OCI-LY7 (cell line): ENCODE data around the gene PM20D1. TPM values are rescaled to one million over a fixed set of nuclear protein-coding genes. Genes with fewer than 3 reads are reported as not detected.

Experiments used
- BruUV-seq: library from RNA; stranded (reverse); fragments of 400-500 nt; replicated peaks from 2 replicates; lab custom pipeline; 2021; lab: Mats Ljungman, UMichigan
- CTCF ChIA-PET: fragments of 300-600 bp; sonication (Branson Sonifier 250); formaldehyde crosslinking; loops from one replicate; lab custom pipeline; 2022; ENCODE audit warnings: antibody characterized with exemption; ENCODE audit not compliant: unreplicated experiment; lab: Charles Lee
- POLR2A ChIA-PET: fragments of 300-600 bp; sonication (Branson Sonifier 250); formaldehyde crosslinking; loops from one replicate; lab custom pipeline; 2022; ENCODE audit warnings: antibody characterized with exemption; lab: Charles Lee
- DNase-seq: peaks from one replicate; pipeline ENCODE4 v3.0.0-alpha.2; 2015; ENCODE audit warnings: low spot score
- H2AFZ ChIP-seq: fragments of 200-600 bp; sonication (generic), shearing (Covaris generic); 2 replicates; pipeline ENCODE4 v1.6.1; 2014; ENCODE audit warnings: mild to moderate bottlenecking, antibody characterized with exemption, low read length, moderate library complexity
- H3K27ac ChIP-seq: fragments of 200-600 bp; sonication (generic); 2 replicates; pipeline ENCODE4 v1.5.1; 2014; ENCODE audit warnings: mixed run types, low read depth, mild to moderate bottlenecking, moderate library complexity, low read length, inconsistent platforms; ENCODE audit not compliant: poor library complexity, severe bottlenecking
- H3K36me3 ChIP-seq: fragments of 200-600 bp; sonication (generic); 2 replicates; pipeline ENCODE4 v1.6.1; 2014; ENCODE audit warnings: mild to moderate bottlenecking, antibody characterized with exemption, low read length, moderate library complexity, mixed read lengths; ENCODE audit not compliant: insufficient read depth
- H3K4me1 ChIP-seq: fragments of 200-600 bp; sonication (generic); 2 replicates; pipeline ENCODE4 v1.5.1; 2014; ENCODE audit warnings: mild to moderate bottlenecking, low read length; ENCODE audit not compliant: insufficient read depth, poor library complexity, severe bottlenecking
- H3K4me2 ChIP-seq: fragments of 200-600 bp; sonication (generic); 2 replicates; pipeline ENCODE4 v1.6.1; 2014; ENCODE audit warnings: mild to moderate bottlenecking, low read length
- H3K4me3 ChIP-seq: fragments of 200-600 bp; sonication (generic); 2 replicates; pipeline ENCODE4 v1.5.1; 2014; ENCODE audit warnings: mild to moderate bottlenecking, low read depth, low read length; ENCODE audit not compliant: poor library complexity, severe bottlenecking
- H3K79me2 ChIP-seq: fragments of 200-600 bp; sonication (generic); 2 replicates; pipeline ENCODE4 v1.6.1; 2016; ENCODE audit warnings: low read depth, mild to moderate bottlenecking, low read length, moderate library complexity, mixed read lengths; ENCODE audit not compliant: insufficient read depth
- H3K9me2 ChIP-seq: fragments of 200-600 bp; sonication (generic); 2 replicates; pipeline ENCODE4 v1.6.1; 2016; ENCODE audit warnings: mild to moderate bottlenecking, low read length, mixed read lengths; ENCODE audit not compliant: insufficient read depth
- H3K9me3 ChIP-seq: fragments of 200-600 bp; sonication (generic); 2 replicates; pipeline ENCODE4 v1.6.1; 2014; ENCODE audit warnings: mild to moderate bottlenecking, mixed run types, low read length, mixed read lengths
- H4K20me1 ChIP-seq: fragments of 200-600 bp; sonication (generic); 2 replicates; pipeline ENCODE4 v1.6.1; 2014; ENCODE audit warnings: mild to moderate bottlenecking, antibody characterized with exemption, low read length, moderate library complexity, mixed read lengths; ENCODE audit not compliant: insufficient read depth
- EZH2phosphoT487 ChIP-seq: fragments of 200-600 bp; sonication (generic); IDR thresholded peaks from 2 replicates; pipeline ENCODE4 v1.6.1; 2018; ENCODE audit warnings: low read depth, borderline replicate concordance, mild to moderate bottlenecking, mixed run types, antibody characterized with exemption, low read length, moderate library complexity, mixed read lengths
- intact Hi-C: fragments of 100-400 bp; cut with micrococcal nuclease; formaldehyde crosslinking; loops from one replicate; pipeline ENCODE4 v1.10.0; 2022; ENCODE audit not compliant: unreplicated experiment
- total RNA-seq, 2 experiments: library from RNA; depleted of rRNA in 1 of 2; stranded (reverse); fragments of >200 nt in 1 of 2; shearing (Covaris generic) in 1 of 2; gene quantifications; 2 replicates each; pipeline ENCODE4 v1.2.3, GENCODE V29; 2014 to 2022
- TF ChIP-seq, protein P1 (sequence below): fragments of 200-600 bp; sonication (generic); conservative IDR thresholded peaks from 2 replicates; pipeline ENCODE4 v1.5.1; 2014; ENCODE audit warnings: mild to moderate bottlenecking, antibody characterized with exemption, low read length, moderate library complexity, mixed read lengths

The PM20D1 gene
- total RNA-seq, 2 experiments from 2014 or later, result not detected

DNA sequence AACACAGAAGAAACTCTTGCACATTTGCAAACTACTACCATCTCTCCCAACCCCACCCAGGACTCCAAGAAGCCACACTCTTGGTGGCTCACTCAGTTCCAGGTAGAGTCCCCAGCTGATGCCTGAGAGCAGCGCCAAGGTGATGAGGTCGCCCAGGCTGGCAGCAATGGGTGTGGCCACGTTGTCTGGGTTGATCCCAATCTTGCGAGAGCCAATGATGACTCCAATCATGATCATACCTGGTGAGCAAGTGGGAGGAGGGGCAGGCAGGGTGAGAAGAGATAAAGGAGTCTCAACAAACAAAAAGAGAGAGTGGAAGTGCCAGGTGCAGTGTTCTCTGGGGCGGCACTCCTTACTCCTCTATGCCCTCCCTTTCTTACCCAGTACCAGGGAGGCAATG is 51.4 kb downstream of the PM20D1 start:
- TF ChIP-seq, protein P1, sequence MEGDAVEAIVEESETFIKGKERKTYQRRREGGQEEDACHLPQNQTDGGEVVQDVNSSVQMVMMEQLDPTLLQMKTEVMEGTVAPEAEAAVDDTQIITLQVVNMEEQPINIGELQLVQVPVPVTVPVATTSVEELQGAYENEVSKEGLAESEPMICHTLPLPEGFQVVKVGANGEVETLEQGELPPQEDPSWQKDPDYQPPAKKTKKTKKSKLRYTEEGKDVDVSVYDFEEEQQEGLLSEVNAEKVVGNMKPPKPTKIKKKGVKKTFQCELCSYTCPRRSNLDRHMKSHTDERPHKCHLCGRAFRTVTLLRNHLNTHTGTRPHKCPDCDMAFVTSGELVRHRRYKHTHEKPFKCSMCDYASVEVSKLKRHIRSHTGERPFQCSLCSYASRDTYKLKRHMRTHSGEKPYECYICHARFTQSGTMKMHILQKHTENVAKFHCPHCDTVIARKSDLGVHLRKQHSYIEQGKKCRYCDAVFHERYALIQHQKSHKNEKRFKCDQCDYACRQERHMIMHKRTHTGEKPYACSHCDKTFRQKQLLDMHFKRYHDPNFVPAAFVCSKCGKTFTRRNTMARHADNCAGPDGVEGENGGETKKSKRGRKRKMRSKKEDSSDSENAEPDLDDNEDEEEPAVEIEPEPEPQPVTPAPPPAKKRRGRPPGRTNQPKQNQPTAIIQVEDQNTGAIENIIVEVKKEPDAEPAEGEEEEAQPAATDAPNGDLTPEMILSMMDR, result no peak
- TF ChIP-seq EZH2phosphoT487, result no peak
- Histone ChIP-seq H3K4me1 (peaks cover 15% of the 10 kb centered on the region), H3K79me2 (no peaks in the 10 kb centered on the region), H3K27ac (no peak overlapping the region), H3K36me3 (no peaks in the 10 kb centered on the region), H3K4me2 (no peak overlapping the region), H2AFZ (no peak overlapping the region), H3K9me2 (no peaks in the 10 kb centered on the region), H3K9me3 (no peaks in the 10 kb centered on the region), H3K4me3 (no peak overlapping the region), H4K20me1 (no peaks in the 10 kb centered on the region)
- no TSS peak for BruUV-seq
- intact Hi-C loops, result no loop called here
- ChIA-PET POLR2A (no interaction called here), CTCF (no interaction called here)
- no peak for DNase-seq

DNA sequence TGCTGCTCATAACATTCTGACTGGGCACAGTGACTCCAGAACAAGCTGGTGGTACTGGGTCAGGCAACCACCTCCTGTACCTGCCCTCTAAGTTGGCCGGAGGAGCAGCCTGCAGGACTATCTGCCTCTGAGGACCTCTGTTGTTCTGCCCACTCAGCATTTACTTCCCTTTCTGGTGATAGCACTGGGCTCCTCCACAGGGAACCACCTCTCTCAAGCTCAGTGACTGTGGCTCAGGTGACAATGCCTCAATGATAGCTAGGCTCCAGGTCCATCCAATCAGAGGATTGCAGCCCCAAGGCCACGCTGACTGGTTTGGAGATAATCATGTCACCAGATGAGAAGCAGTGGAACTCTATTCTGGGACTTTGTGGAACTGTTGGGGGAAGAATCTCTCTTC is 52.8 kb downstream of the PM20D1 start:
- ChIA-PET POLR2A (interaction anchor here (0.6 to 1.4 kb wide), 2 partner anchors 46 to 152 kb away, joined by 4 read pairs; no protein-coding TSS in a partner anchor), CTCF (no interaction called here)
- Histone ChIP-seq H4K20me1 (no peaks in the 10 kb centered on the region), H3K4me2 (no peak overlapping the region), H3K79me2 (no peaks in the 10 kb centered on the region), H3K9me2 (no peaks in the 10 kb centered on the region), H3K27ac (no peak overlapping the region), H3K9me3 (no peaks in the 10 kb centered on the region), H3K4me1 (peaks cover 18% of the 10 kb centered on the region), H3K36me3 (no peaks in the 10 kb centered on the region), H3K4me3 (no peak overlapping the region), H2AFZ (no peak overlapping the region)
- no TSS peak for BruUV-seq
- intact Hi-C loops, result no loop called here
- DNase-seq, result no peak
- TF ChIP-seq EZH2phosphoT487, result no peak
- TF ChIP-seq, protein P1, result no peak

DNA sequence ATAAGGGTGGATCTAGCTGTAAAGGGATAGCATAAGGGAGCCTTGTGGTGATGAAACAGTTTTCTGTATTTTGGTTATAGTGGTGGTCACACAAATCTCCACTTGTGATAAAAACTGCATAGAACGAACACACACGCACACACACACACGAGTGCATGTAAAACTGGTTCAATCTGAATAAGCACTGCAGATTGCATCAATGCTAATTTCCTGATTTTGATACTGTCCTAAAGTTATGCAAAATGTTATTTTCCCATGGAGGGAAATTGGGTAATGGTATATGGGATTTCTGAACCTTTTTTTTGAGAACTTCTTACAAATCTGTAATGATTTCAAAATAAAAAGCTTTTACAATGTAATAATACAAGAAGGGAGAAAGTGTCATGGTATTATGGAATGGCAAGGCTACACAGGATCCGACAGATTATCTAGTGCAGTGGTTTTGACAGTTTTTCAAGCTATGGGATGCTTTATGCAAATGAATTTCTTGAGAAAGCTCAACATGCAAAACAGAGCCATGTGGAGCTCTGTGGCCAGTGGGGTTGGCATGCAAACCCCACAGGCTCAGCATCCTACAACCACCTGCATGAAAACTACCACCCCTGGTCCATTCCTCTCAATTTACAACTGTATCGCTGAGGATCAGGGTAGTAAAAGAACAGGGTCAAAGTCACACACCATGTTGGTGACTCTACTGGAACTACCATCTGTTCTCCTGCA is 55.8 kb downstream of the PM20D1 start:
- Histone ChIP-seq H3K4me3 (no peak overlapping the region), H3K9me2 (no peaks in the 10 kb centered on the region), H3K27ac (no peak overlapping the region), H3K9me3 (no peaks in the 10 kb centered on the region), H3K4me2 (0 out of 2 replicates have a peak overlapping the region, but pooled peaks have one; percentile 7), H3K79me2 (no peaks in the 10 kb centered on the region), H3K36me3 (no peaks in the 10 kb centered on the region), H3K4me1 (peaks cover 18% of the 10 kb centered on the region), H4K20me1 (no peaks in the 10 kb centered on the region), H2AFZ (no peak overlapping the region)
- CTCF ChIA-PET, result interaction anchor here (1.3 kb wide), 1 partner anchor 183 kb away, joined by 5 read pairs; no protein-coding TSS in a partner anchor
- BruUV-seq, result no TSS peak
- no peak for TF ChIP-seq EZH2phosphoT487
- TF ChIP-seq, protein P1, result no peak
- POLR2A ChIA-PET, result interaction anchor here (0.6 to 1.0 kb wide), 3 partner anchors 17 to 154 kb away, joined by 3 read pairs; no protein-coding TSS in a partner anchor
- intact Hi-C loops, result loop anchor here (5.0 kb wide), 2 partner anchors 63 to 313 kb away; no protein-coding TSS in a partner anchor
- DNase-seq, result no peak
